Measurements from ENCODE around the gene CCSER2.

CCSER2 gene

GRCh38 chr10:84375011-84375410, 46.6 kb downstream of the CCSER2 start:
- no peak overlapping the region for H3K4me3 ChIP-seq (replicated peaks; ENCODE audit: low read depth, low read length)
- TF ChIP-seq CTCF (IDR thresholded peaks at IDR 0.05; ENCODE audit: low read depth, low read length, missing control alignments), result peak; percentile 50
- peak; percentile 29 for DNase-seq (ENCODE audit: extremely low read depth, low read depth)

- DNase-seq (ENCODE audit: extremely low read depth, low read depth), result no peak
- no peak for TF ChIP-seq CTCF (IDR thresholded peaks at IDR 0.05; ENCODE audit: low read depth, low read length, missing control alignments)
- no peak overlapping the region for H3K4me3 ChIP-seq (replicated peaks; ENCODE audit: low read depth, low read length)
Observed at GRCh38 chr10:84375881-84376280, 47.5 kb downstream of the CCSER2 start.

GRCh38 chr10:84388148-84388547, 59.8 kb downstream of the CCSER2 start:
- no peak overlapping the region for H3K4me3 ChIP-seq (replicated peaks; ENCODE audit: low read depth, low read length)
- no peak for DNase-seq (ENCODE audit: extremely low read depth, low read depth)
- TF ChIP-seq CTCF (IDR thresholded peaks at IDR 0.05; ENCODE audit: low read depth, low read length, missing control alignments), result no peak

- DNase-seq (ENCODE audit: extremely low read depth, low read depth), result no peak
- H3K4me3 ChIP-seq (replicated peaks; ENCODE audit: low read depth, low read length), result no peak overlapping the region
- no peak for TF ChIP-seq CTCF (IDR thresholded peaks at IDR 0.05; ENCODE audit: low read depth, low read length, missing control alignments)
Observed at GRCh38 chr10:84390364-84390763, 62.0 kb downstream of the CCSER2 start.

- TF ChIP-seq CTCF (IDR thresholded peaks at IDR 0.05; ENCODE audit: low read depth, low read length, missing control alignments), result no peak
- DNase-seq (ENCODE audit: extremely low read depth, low read depth), result no peak
- no peak overlapping the region for H3K4me3 ChIP-seq (replicated peaks; ENCODE audit: low read depth, low read length)
Observed at GRCh38 chr10:84391326-84391725, 62.9 kb downstream of the CCSER2 start.

GRCh38 chr10:84392181-84392580, 63.8 kb downstream of the CCSER2 start:
- no peak overlapping the region for H3K4me3 ChIP-seq (replicated peaks; ENCODE audit: low read depth, low read length)
- DNase-seq (ENCODE audit: extremely low read depth, low read depth), result no peak
- TF ChIP-seq CTCF (IDR thresholded peaks at IDR 0.05; ENCODE audit: low read depth, low read length, missing control alignments), result no peak

- TF ChIP-seq CTCF (IDR thresholded peaks at IDR 0.05; ENCODE audit: low read depth, low read length, missing control alignments), result no peak
- DNase-seq (ENCODE audit: extremely low read depth, low read depth), result no peak
- H3K4me3 ChIP-seq (replicated peaks; ENCODE audit: low read depth, low read length), result no peak overlapping the region
Observed at GRCh38 chr10:84395581-84395980, 67.2 kb downstream of the CCSER2 start.

All from HFF-Myc (cell line).